Liver (tissue), 9 donors: ENCODE measurements around the gene ST6GALNAC3. TPM values are rescaled to one million over a fixed set of nuclear protein-coding genes. Genes with fewer than 3 reads are reported as not detected.

Experiments
- DNase-seq: peaks from one replicate; pipeline ENCODE4 v3.0.0-alpha.2; 2017; ENCODE audit warnings: low spot score
- H3K27ac ChIP-seq, 2 donors: one replicate each; pipeline ENCODE4 v1.7.0; 2013; ENCODE audit warnings: inconsistent platforms in 2 of 2, low read length in 2 of 2, control low read depth in 1 of 2, low read depth in 1 of 2, mild to moderate bottlenecking in 1 of 2
- H3K27me3 ChIP-seq, 4 donors: one replicate each; pipeline versions ENCODE4 v1.6.1 to v1.7.0; 2013; ENCODE audit warnings: low read length in 3 of 4, inconsistent platforms in 1 of 4, mild to moderate bottlenecking in 1 of 4, moderate library complexity in 1 of 4; ENCODE audit not compliant: control insufficient read depth in 4 of 4, insufficient read depth in 4 of 4
- H3K36me3 ChIP-seq, 4 donors: one replicate each; pipeline versions ENCODE4 v1.6.1 to v1.7.0; 2013; ENCODE audit warnings: low read length in 3 of 4, mild to moderate bottlenecking in 3 of 4, low read depth in 1 of 4, moderate library complexity in 1 of 4; ENCODE audit not compliant: control insufficient read depth in 4 of 4, insufficient read depth in 3 of 4
- H3K4me1 ChIP-seq, 4 donors: one replicate each; pipeline versions ENCODE4 v1.6.1 to v1.7.0; 2013; ENCODE audit warnings: low read length in 3 of 4, mild to moderate bottlenecking in 3 of 4, moderate library complexity in 1 of 4; ENCODE audit not compliant: control insufficient read depth in 4 of 4, insufficient read depth in 4 of 4
- H3K4me3 ChIP-seq, 3 donors: one replicate each; pipeline versions ENCODE4 v1.6.1 to v1.7.0; 2013; ENCODE audit warnings: low read length in 3 of 3, control low read depth in 1 of 3, low read depth in 1 of 3, mild to moderate bottlenecking in 1 of 3
- H3K9ac ChIP-seq, 2 donors: one replicate each; pipeline ENCODE4 v1.7.0; 2013; ENCODE audit warnings: low read length in 2 of 2, mild to moderate bottlenecking in 2 of 2, moderate library complexity in 2 of 2, control low read depth in 1 of 2, low read depth in 1 of 2
- H3K9me3 ChIP-seq, 4 donors: one replicate each; pipeline versions ENCODE4 v1.6.1 to v1.7.0; 2013; ENCODE audit warnings: low read length in 3 of 4; ENCODE audit not compliant: control insufficient read depth in 4 of 4
- CTCF ChIP-seq: fragments of 150-350 bp; IDR thresholded peaks from 2 replicates; pipeline ENCODE4 v1.5.1; 2017; ENCODE audit warnings: improper control_type of control experiment, low read depth, low read length; ENCODE audit not compliant: missing input control
- EGR1 ChIP-seq, 2 donors: IDR thresholded peaks; 2 replicates each; pipeline ENCODE4 v1.6.1; 2016 to 2018; ENCODE audit warnings: antibody characterized with exemption in 2 of 2, low read depth in 2 of 2
- FOXA1 ChIP-seq: IDR thresholded peaks from 2 replicates; pipeline ENCODE4 v1.6.1; 2016; ENCODE audit warnings: antibody characterized with exemption
- FOXA2 ChIP-seq: IDR thresholded peaks from 2 replicates; pipeline ENCODE4 v1.6.1; 2016; ENCODE audit warnings: antibody characterized with exemption
- GABPA ChIP-seq, 2 donors: IDR thresholded peaks in 1 of 2; conservative IDR thresholded peaks in 1 of 2; 2 replicates each; pipeline ENCODE4 v1.6.1; 2016; ENCODE audit warnings: antibody characterized with exemption in 2 of 2, mild to moderate bottlenecking in 1 of 2, moderate library complexity in 1 of 2
- HNF4A ChIP-seq, 2 donors: conservative IDR thresholded peaks; 2 replicates each; pipeline ENCODE4 v1.6.1; 2016; ENCODE audit warnings: antibody characterized with exemption in 2 of 2, mild to moderate bottlenecking in 2 of 2
- JUND ChIP-seq, 2 donors: IDR thresholded peaks; 2 replicates each; pipeline ENCODE4 v1.6.1; 2016; ENCODE audit warnings: antibody characterized with exemption in 2 of 2
- NR2F2 ChIP-seq: IDR thresholded peaks from 2 replicates; pipeline ENCODE4 v1.6.1; 2016; ENCODE audit warnings: antibody characterized with exemption
- RAD21 ChIP-seq, 2 donors: IDR thresholded peaks; 2 replicates each; pipeline ENCODE4 v1.6.1; 2016; ENCODE audit warnings: antibody characterized with exemption in 2 of 2, mild to moderate bottlenecking in 2 of 2
- REST ChIP-seq: IDR thresholded peaks from 2 replicates; pipeline ENCODE4 v1.6.1; 2016; ENCODE audit warnings: antibody characterized with exemption, mild to moderate bottlenecking
- RXRA ChIP-seq, 2 donors: IDR thresholded peaks; 2 replicates each; pipeline ENCODE4 v1.6.1; 2017 to 2018; ENCODE audit warnings: antibody characterized with exemption in 2 of 2, mild to moderate bottlenecking in 1 of 2
- SP1 ChIP-seq: IDR thresholded peaks from 2 replicates; pipeline ENCODE4 v1.6.1; 2018; ENCODE audit warnings: antibody characterized with exemption, mild to moderate bottlenecking
- TAF1 ChIP-seq: conservative IDR thresholded peaks from 2 replicates; pipeline ENCODE4 v1.6.1; 2016; ENCODE audit warnings: antibody characterized with exemption, mild to moderate bottlenecking
- ZBTB33 ChIP-seq: IDR thresholded peaks from 2 replicates; pipeline ENCODE4 v1.6.1; 2016; ENCODE audit warnings: antibody characterized with exemption
- WGBS: extraction: QIAGEN DNeasy Blood & Tissue Kit; methylation state at CpG from one replicate; pipeline ENCODE4 v1.1.7; 2013; 5-methylcytosine and 5-hydroxymethylcytosine counted together
- polyA plus RNA-seq, 2 donors: library from polyadenylated mRNA; stranded (reverse) in 1 of 2; unstranded in 1 of 2; fragments of 200-250 nt in 1 of 2; fragments of >200 nt in 1 of 2; fragmentation: Nextera tagmentation in 1 of 2; extraction: Ambion mirVana in 1 of 2; gene quantifications; one replicate each; pipeline versions ENCODE4 v1.2.1 to v1.2.3, GENCODE V29; 2013 to 2015
- total RNA-seq, 2 donors: library from RNA; depleted of rRNA; stranded (reverse); fragments of >200 nt; gene quantifications; one replicate each; pipeline ENCODE4 v1.2.3, GENCODE V29; 2014
- TF ChIP-seq, protein P1 (sequence below): IDR thresholded peaks from 2 replicates; pipeline ENCODE4 v1.6.1; 2016; ENCODE audit warnings: antibody characterized with exemption
- donor health status: healthy.
- donor health status: healthy.
- donor health status: healthy.
- donor health status: healthy.
- donor health status: healthy.

The ST6GALNAC3 gene
- total and polyA plus RNA-seq, 4 donors: 1.2 to 5.0 (median 3.2) TPM

GRCh38 chr1:76428028-76428427, 353.5 kb downstream of the ST6GALNAC3 start:
- Histone ChIP-seq H3K4me3 (no peak overlapping the region), H3K27me3 (no peaks in the 10 kb centered on the region), H3K9ac (no peak overlapping the region), H3K9me3 (no peaks in the 10 kb centered on the region), H3K27ac (no peak overlapping the region), H3K36me3 (no peaks in the 10 kb centered on the region), H3K4me1 (no peaks in the 10 kb centered on the region)
- WGBS: 83% methylated on average over 2 of the region's 2 CpGs
- DNase-seq: no peak
- no peak for TF ChIP-seq NR2F2
- no peak for TF ChIP-seq RAD21 (IDR thresholded peaks at IDR 0.05)
- TF ChIP-seq, protein P1, sequence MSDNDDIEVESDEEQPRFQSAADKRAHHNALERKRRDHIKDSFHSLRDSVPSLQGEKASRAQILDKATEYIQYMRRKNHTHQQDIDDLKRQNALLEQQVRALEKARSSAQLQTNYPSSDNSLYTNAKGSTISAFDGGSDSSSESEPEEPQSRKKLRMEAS: no peak
- TF ChIP-seq CTCF: no peak
- TF ChIP-seq RXRA (IDR thresholded peaks at IDR 0.05): no peak
- TF ChIP-seq SP1: no peak
- no peak for TF ChIP-seq JUND (IDR thresholded peaks at IDR 0.05)
- no peak for TF ChIP-seq EGR1 (IDR thresholded peaks at IDR 0.05; ENCODE audit: low read depth in 2 of 2)
- TF ChIP-seq FOXA1: no peak
- TF ChIP-seq HNF4A (conservative IDR thresholded peaks at IDR 0.05): no peak
- TF ChIP-seq GABPA (IDR thresholded peaks at IDR 0.05 in 1 of 2, conservative IDR thresholded peaks at IDR 0.05 in 1 of 2): no peak
- no peak for TF ChIP-seq FOXA2
- no peak for TF ChIP-seq REST

- 70% methylated on average over 3 of the region's 3 CpGs for WGBS
Measured at GRCh38 chr1:76430531-76430930, 356.0 kb downstream of the ST6GALNAC3 start.

More at GRCh38 chr1:76430531-76430930, 356.0 kb downstream of the ST6GALNAC3 start:
- no peak for DNase-seq
- no peaks in the 10 kb centered on the region for H3K4me1 ChIP-seq
- H3K4me3 ChIP-seq: no peak overlapping the region
- no peak for TF ChIP-seq ZBTB33
- no peak for TF ChIP-seq TAF1
- TF ChIP-seq JUND (IDR thresholded peaks at IDR 0.05): no peak
- no peak for TF ChIP-seq EGR1 (IDR thresholded peaks at IDR 0.05; ENCODE audit: low read depth in 2 of 2)
- TF ChIP-seq, protein P1: no peak
- no peak for TF ChIP-seq CTCF
- no peak for TF ChIP-seq GABPA (IDR thresholded peaks at IDR 0.05 in 1 of 2, conservative IDR thresholded peaks at IDR 0.05 in 1 of 2)
- no peak for TF ChIP-seq NR2F2
- TF ChIP-seq HNF4A (conservative IDR thresholded peaks at IDR 0.05): no peak
- no peak for TF ChIP-seq RXRA (IDR thresholded peaks at IDR 0.05)
- no peak for TF ChIP-seq FOXA1
- TF ChIP-seq REST: no peak
- TF ChIP-seq RAD21 (IDR thresholded peaks at IDR 0.05): no peak
- no peaks in the 10 kb centered on the region for H3K36me3 ChIP-seq
- H3K9ac ChIP-seq: no peak overlapping the region
- H3K27ac ChIP-seq: no peak overlapping the region
- H3K27me3 ChIP-seq: no peaks in the 10 kb centered on the region
- H3K9me3 ChIP-seq: no peaks in the 10 kb centered on the region
